ENCODE measurements around the gene GABBR2. TPM values are rescaled to one million over a fixed set of nuclear protein-coding genes. Genes with fewer than 3 reads are reported as not detected.

GABBR2 gene
- total and polyA plus RNA-seq, 2 experiments from 2014 or later, result 0.89 to 1.3 TPM

DNA sequence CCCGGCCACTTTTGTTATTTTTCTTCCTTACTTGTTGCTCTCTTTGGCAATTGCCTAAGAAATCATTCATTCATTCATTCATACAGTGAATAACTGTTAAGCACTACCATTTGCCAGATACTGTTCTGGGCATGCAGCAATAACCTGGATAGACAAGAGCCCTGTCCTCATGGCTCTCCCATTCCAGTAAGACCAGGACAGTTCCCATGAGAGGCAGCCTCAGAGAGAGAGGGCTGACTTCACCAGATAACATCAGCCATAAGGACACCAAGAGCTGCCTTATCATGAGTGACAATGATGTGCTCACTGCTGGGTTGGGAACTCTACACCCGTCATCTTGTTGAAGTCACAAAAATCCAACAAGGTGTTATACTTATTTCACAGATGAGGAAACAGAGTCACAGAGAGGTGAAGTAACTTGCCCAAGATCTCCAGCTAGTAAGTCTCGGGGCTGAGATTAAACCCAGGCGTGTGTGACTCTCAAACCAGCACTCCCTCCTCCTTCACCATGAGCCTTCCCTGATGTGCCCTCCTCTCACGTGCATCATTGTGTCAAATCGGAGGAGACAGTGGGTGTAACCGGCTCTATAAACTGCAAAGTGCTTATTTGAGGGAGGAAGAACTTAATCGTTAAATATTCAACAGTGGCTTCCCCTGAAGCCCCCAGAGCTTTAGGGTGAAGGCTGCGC, 392.1 kb downstream of the GABBR2 start:
- DNase-seq (ENCODE audit: low spot score) (no peak), ATAC-seq (no peak)
- no peaks in the 10 kb centered on the region for H3K36me3 ChIP-seq (ENCODE audit: insufficient read depth)
- H3F3A ChIP-seq (replicated peaks; ENCODE audit: low read depth), result no peaks in the 10 kb centered on the region
- H3K4me3 ChIP-seq, result no peak overlapping the region
- no peak overlapping the region for H3K27ac ChIP-seq (ENCODE audit: low read depth)
- no peak overlapping the region for H3K4me2 ChIP-seq
- no peaks in the 10 kb centered on the region for H3K9me2 ChIP-seq (ENCODE audit: insufficient read depth)
- peaks cover 11% of the 10 kb centered on the region; the same call in 1 of the 2 replicates for H3K4me1 ChIP-seq (ENCODE audit: insufficient read depth)
- no peak overlapping the region for H2AFZ ChIP-seq
- no peaks in the 10 kb centered on the region for H3K27me3 ChIP-seq (ENCODE audit: insufficient read depth)
- no peaks in the 10 kb centered on the region for H4K20me1 ChIP-seq (replicated peaks; ENCODE audit: insufficient read depth)
- no peak overlapping the region for H3K4me3 Mint-ChIP-seq
- peaks cover 5% of the 10 kb centered on the region for H3K27me3 Mint-ChIP-seq (ENCODE audit: insufficient read depth, low read depth, poor library complexity)
- H3K4me1 Mint-ChIP-seq, result peaks cover 12% of the 10 kb centered on the region; the same call in 2 of the 3 replicates
- TF ChIP-seq STAT1 (IDR thresholded peaks at IDR 0.05; ENCODE audit: unreplicated experiment), result no peak
- TF ChIP-seq ZNF331 (CRISPR knock-in tag; IDR thresholded peaks at IDR 0.05; ENCODE audit: low read depth), result no peak
- no peak for TF ChIP-seq CREB1 (CRISPR knock-in tag; IDR thresholded peaks at IDR 0.05; ENCODE audit: low read depth)
- TF ChIP-seq JUNB (IDR thresholded peaks at IDR 0.05; ENCODE audit: unreplicated experiment), result no peak
- no peak for TF ChIP-seq NANOG (IDR thresholded peaks at IDR 0.05; ENCODE audit: borderline replicate concordance)
- TF ChIP-seq EZH2 (IDR thresholded peaks at IDR 0.05; ENCODE audit: low read depth, unreplicated experiment), result no peak
- TF ChIP-seq, protein P1, sequence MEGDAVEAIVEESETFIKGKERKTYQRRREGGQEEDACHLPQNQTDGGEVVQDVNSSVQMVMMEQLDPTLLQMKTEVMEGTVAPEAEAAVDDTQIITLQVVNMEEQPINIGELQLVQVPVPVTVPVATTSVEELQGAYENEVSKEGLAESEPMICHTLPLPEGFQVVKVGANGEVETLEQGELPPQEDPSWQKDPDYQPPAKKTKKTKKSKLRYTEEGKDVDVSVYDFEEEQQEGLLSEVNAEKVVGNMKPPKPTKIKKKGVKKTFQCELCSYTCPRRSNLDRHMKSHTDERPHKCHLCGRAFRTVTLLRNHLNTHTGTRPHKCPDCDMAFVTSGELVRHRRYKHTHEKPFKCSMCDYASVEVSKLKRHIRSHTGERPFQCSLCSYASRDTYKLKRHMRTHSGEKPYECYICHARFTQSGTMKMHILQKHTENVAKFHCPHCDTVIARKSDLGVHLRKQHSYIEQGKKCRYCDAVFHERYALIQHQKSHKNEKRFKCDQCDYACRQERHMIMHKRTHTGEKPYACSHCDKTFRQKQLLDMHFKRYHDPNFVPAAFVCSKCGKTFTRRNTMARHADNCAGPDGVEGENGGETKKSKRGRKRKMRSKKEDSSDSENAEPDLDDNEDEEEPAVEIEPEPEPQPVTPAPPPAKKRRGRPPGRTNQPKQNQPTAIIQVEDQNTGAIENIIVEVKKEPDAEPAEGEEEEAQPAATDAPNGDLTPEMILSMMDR (conservative IDR thresholded peaks at IDR 0.05; ENCODE audit: low read depth in 2 of 2), result no peak
- TF ChIP-seq, protein P2, sequence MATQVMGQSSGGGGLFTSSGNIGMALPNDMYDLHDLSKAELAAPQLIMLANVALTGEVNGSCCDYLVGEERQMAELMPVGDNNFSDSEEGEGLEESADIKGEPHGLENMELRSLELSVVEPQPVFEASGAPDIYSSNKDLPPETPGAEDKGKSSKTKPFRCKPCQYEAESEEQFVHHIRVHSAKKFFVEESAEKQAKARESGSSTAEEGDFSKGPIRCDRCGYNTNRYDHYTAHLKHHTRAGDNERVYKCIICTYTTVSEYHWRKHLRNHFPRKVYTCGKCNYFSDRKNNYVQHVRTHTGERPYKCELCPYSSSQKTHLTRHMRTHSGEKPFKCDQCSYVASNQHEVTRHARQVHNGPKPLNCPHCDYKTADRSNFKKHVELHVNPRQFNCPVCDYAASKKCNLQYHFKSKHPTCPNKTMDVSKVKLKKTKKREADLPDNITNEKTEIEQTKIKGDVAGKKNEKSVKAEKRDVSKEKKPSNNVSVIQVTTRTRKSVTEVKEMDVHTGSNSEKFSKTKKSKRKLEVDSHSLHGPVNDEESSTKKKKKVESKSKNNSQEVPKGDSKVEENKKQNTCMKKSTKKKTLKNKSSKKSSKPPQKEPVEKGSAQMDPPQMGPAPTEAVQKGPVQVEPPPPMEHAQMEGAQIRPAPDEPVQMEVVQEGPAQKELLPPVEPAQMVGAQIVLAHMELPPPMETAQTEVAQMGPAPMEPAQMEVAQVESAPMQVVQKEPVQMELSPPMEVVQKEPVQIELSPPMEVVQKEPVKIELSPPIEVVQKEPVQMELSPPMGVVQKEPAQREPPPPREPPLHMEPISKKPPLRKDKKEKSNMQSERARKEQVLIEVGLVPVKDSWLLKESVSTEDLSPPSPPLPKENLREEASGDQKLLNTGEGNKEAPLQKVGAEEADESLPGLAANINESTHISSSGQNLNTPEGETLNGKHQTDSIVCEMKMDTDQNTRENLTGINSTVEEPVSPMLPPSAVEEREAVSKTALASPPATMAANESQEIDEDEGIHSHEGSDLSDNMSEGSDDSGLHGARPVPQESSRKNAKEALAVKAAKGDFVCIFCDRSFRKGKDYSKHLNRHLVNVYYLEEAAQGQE (IDR thresholded peaks at IDR 0.05; ENCODE audit: unreplicated experiment), result no peak
- no peak for TF ChIP-seq EZH2phosphoT487 (IDR thresholded peaks at IDR 0.05; ENCODE audit: unreplicated experiment)
- TF ChIP-seq, protein P3, sequence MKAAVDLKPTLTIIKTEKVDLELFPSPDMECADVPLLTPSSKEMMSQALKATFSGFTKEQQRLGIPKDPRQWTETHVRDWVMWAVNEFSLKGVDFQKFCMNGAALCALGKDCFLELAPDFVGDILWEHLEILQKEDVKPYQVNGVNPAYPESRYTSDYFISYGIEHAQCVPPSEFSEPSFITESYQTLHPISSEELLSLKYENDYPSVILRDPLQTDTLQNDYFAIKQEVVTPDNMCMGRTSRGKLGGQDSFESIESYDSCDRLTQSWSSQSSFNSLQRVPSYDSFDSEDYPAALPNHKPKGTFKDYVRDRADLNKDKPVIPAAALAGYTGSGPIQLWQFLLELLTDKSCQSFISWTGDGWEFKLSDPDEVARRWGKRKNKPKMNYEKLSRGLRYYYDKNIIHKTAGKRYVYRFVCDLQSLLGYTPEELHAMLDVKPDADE (IDR thresholded peaks at IDR 0.05), result no peak
- TF ChIP-seq POLR2AphosphoS5 (IDR thresholded peaks at IDR 0.05; ENCODE audit: low read depth), result no peak
- TF ChIP-seq ZNF114 (CRISPR knock-in tag; IDR thresholded peaks at IDR 0.05), result no peak
- TF ChIP-seq, protein P4, sequence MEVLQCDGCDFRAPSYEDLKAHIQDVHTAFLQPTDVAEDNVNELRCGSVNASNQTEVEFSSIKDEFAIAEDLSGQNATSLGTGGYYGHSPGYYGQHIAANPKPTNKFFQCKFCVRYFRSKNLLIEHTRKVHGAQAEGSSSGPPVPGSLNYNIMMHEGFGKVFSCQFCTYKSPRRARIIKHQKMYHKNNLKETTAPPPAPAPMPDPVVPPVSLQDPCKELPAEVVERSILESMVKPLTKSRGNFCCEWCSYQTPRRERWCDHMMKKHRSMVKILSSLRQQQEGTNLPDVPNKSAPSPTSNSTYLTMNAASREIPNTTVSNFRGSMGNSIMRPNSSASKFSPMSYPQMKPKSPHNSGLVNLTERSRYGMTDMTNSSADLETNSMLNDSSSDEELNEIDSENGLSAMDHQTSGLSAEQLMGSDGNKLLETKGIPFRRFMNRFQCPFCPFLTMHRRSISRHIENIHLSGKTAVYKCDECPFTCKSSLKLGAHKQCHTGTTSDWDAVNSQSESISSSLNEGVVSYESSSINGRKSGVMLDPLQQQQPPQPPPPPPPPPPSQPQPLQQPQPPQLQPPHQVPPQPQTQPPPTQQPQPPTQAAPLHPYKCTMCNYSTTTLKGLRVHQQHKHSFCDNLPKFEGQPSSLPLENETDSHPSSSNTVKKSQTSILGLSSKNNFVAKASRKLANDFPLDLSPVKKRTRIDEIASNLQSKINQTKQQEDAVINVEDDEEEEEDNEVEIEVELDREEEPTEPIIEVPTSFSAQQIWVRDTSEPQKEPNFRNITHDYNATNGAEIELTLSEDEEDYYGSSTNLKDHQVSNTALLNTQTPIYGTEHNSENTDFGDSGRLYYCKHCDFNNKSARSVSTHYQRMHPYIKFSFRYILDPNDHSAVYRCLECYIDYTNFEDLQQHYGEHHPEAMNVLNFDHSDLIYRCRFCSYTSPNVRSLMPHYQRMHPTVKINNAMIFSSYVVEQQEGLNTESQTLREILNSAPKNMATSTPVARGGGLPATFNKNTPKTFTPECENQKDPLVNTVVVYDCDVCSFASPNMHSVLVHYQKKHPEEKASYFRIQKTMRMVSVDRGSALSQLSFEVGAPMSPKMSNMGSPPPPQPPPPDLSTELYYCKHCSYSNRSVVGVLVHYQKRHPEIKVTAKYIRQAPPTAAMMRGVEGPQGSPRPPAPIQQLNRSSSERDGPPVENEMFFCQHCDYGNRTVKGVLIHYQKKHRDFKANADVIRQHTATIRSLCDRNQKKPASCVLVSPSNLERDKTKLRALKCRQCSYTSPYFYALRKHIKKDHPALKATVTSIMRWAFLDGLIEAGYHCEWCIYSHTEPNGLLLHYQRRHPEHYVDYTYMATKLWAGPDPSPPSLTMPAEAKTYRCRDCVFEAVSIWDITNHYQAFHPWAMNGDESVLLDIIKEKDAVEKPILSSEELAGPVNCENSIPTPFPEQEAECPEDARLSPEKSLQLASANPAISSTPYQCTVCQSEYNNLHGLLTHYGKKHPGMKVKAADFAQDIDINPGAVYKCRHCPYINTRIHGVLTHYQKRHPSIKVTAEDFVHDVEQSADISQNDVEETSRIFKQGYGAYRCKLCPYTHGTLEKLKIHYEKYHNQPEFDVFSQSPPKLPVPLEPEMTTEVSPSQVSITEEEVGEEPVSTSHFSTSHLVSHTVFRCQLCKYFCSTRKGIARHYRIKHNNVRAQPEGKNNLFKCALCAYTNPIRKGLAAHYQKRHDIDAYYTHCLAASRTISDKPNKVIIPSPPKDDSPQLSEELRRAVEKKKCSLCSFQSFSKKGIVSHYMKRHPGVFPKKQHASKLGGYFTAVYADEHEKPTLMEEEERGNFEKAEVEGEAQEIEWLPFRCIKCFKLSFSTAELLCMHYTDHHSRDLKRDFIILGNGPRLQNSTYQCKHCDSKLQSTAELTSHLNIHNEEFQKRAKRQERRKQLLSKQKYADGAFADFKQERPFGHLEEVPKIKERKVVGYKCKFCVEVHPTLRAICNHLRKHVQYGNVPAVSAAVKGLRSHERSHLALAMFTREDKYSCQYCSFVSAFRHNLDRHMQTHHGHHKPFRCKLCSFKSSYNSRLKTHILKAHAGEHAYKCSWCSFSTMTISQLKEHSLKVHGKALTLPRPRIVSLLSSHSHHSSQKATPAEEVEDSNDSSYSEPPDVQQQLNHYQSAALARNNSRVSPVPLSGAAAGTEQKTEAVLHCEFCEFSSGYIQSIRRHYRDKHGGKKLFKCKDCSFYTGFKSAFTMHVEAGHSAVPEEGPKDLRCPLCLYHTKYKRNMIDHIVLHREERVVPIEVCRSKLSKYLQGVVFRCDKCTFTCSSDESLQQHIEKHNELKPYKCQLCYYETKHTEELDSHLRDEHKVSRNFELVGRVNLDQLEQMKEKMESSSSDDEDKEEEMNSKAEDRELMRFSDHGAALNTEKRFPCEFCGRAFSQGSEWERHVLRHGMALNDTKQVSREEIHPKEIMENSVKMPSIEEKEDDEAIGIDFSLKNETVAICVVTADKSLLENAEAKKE (CRISPR knock-in tag; IDR thresholded peaks at IDR 0.05), result no peak
- H3K36me3 Mint-ChIP-seq (ENCODE audit: low read depth), result no peaks in the 10 kb centered on the region
- no peak overlapping the region for H3K27ac Mint-ChIP-seq
- no peaks in the 10 kb centered on the region for H3K9me3 Mint-ChIP-seq
- H3K79me2 ChIP-seq (replicated peaks; ENCODE audit: insufficient read depth), result no peaks in the 10 kb centered on the region

Data from GM23338 (cell line).